ENCODE data around the gene NAA40. TPM values are rescaled to one million over a fixed set of nuclear protein-coding genes. Genes with fewer than 3 reads are reported as not detected.

NAA40 gene
- total RNA-seq, 4 donors from 2014 or later, result 4.6 to 11.2 (median 7.4) TPM

GRCh38 chr11:63978551-63979239 lies 39.9 kb downstream of the NAA40 start:
- TF ChIP-seq CTCF (IDR thresholded peaks at IDR 0.05; ENCODE audit: low read depth), result no peak

- no peak for TF ChIP-seq CTCF (IDR thresholded peaks at IDR 0.05; ENCODE audit: low read depth)
Measured at GRCh38 chr11:63979426-63979825, 40.6 kb downstream of the NAA40 start.

- no peak for TF ChIP-seq CTCF (IDR thresholded peaks at IDR 0.05; ENCODE audit: low read depth)
Measured at GRCh38 chr11:63985812-63986155, 47.0 kb downstream of the NAA40 start.

- TF ChIP-seq CTCF (IDR thresholded peaks at IDR 0.05; ENCODE audit: low read depth), result no peak
Measured at GRCh38 chr11:63986156-63986931, 47.5 kb downstream of the NAA40 start, which contains the start of gene OTUB1. TSS of gene OTUB1 (plus strand) at chr11:63986438. CDS start at chr11:63986457, 19 bp downstream.

- no peak for TF ChIP-seq CTCF (IDR thresholded peaks at IDR 0.05; ENCODE audit: low read depth)
Measured at GRCh38 chr11:63986932-63987513, 48.2 kb downstream of the NAA40 start.

- no peak for TF ChIP-seq CTCF (IDR thresholded peaks at IDR 0.05; ENCODE audit: low read depth)
Measured at GRCh38 chr11:63991558-63991957, 52.8 kb downstream of the NAA40 start.

GRCh38 chr11:63993100-63993499 lies 54.3 kb downstream of the NAA40 start:
- TF ChIP-seq CTCF (IDR thresholded peaks at IDR 0.05; ENCODE audit: low read depth), result no peak
